DND-41 (cell line): ENCODE results near the gene VIT.

Experiments
- ATAC-seq: fragments of 200-7000 bp; cut with Tn5 transposase; 3 replicates; pipeline ENCODE4 v1.9.1; 2021; ENCODE audit warnings: low read depth; ENCODE audit not compliant: insufficient read depth
- DNase-seq: peaks from one replicate; pipeline ENCODE4 v3.0.0-alpha.2; 2020
- H2AFZ ChIP-seq: 2 replicates; pipeline ENCODE4 v1.6.0; 2012; ENCODE audit warnings: low read depth, low read length
- H3K27ac ChIP-seq: 2 replicates; pipeline ENCODE4 v1.5.1; 2012; ENCODE audit warnings: low read length, inconsistent platforms
- H3K27me3 ChIP-seq: fragments of 200-600 bp; sonication (generic); 2 replicates; pipeline ENCODE4 v1.6.0; 2012; ENCODE audit warnings: low read length, mild to moderate bottlenecking, inconsistent platforms; ENCODE audit not compliant: insufficient read depth, poor library complexity
- H3K36me3 ChIP-seq: 2 replicates; pipeline ENCODE4 v1.5.1; 2012; ENCODE audit warnings: low read length, inconsistent platforms; ENCODE audit not compliant: insufficient read depth
- H3K4me1 ChIP-seq: 2 replicates; pipeline ENCODE4 v1.5.1; 2012; ENCODE audit warnings: mild to moderate bottlenecking, low read length; ENCODE audit not compliant: insufficient read depth
- H3K4me2 ChIP-seq: 2 replicates; pipeline ENCODE4 v1.6.0; 2012; ENCODE audit warnings: mild to moderate bottlenecking, moderate library complexity, low read length, inconsistent platforms; ENCODE audit not compliant: insufficient read depth
- H3K4me3 ChIP-seq, 2 experiments: fragments of 200-600 bp in 1 of 2; shearing (Covaris generic) in 1 of 2; 2 replicates each; pipeline ENCODE4 v1.5.1; 2012 to 2016; ENCODE audit warnings: inconsistent platforms in 2 of 2, low read length in 2 of 2, mild to moderate bottlenecking in 2 of 2, low read depth in 1 of 2, moderate library complexity in 1 of 2
- H3K79me2 ChIP-seq: 2 replicates; pipeline ENCODE4 v1.6.0; 2012; ENCODE audit warnings: low read length, inconsistent platforms; ENCODE audit not compliant: insufficient read depth
- H3K9ac ChIP-seq: 2 replicates; pipeline ENCODE4 v1.6.0; 2012; ENCODE audit warnings: low read depth, mild to moderate bottlenecking, inconsistent platforms, low read length, moderate library complexity
- H3K9me3 ChIP-seq: 2 replicates; pipeline ENCODE4 v1.5.1; 2012; ENCODE audit warnings: low read length, moderate library complexity, mild to moderate bottlenecking, inconsistent platforms; ENCODE audit not compliant: insufficient read depth, severe bottlenecking
- H4K20me1 ChIP-seq: 2 replicates; pipeline ENCODE4 v1.6.0; 2012; ENCODE audit warnings: low read length; ENCODE audit not compliant: insufficient read depth
- EZH2 ChIP-seq: IDR thresholded peaks from 3 replicates; pipeline ENCODE4 v1.6.1; 2012; ENCODE audit warnings: borderline replicate concordance, low read depth, mild to moderate bottlenecking, moderate library complexity, low read length, inconsistent platforms; ENCODE audit not compliant: severe bottlenecking
- TF ChIP-seq, protein P1 (sequence below): IDR thresholded peaks from 2 replicates; pipeline ENCODE4 v1.5.1; 2012; ENCODE audit warnings: borderline replicate concordance, low read length, moderate library complexity, mild to moderate bottlenecking; ENCODE audit not compliant: poor library complexity, severe bottlenecking; ENCODE audit errors: extremely low read depth

Gene VIT

DNA sequence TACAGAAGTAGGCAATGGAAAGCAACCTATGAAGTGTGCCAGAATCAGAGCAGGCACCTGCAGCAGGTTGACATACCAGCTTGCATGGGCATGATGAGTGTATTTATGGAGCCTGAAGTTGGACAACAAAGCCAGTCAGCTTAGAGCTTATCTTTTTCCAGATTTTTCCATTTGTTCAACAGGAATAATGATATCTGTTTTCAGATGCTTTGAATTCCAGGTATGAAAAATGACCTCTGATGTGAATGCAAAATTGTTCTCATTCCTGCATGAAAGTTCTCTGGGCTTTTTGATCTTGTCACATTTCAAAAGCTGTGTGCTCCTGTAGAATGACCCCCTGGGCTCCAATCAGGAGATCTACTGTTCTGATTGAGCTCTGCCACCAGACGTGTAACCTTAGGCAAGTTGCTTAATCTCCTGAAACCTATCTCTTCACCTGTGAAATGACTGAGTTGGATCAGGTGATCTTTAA, 38.2 kb upstream of the VIT start:
- DNase-seq (no peak), ATAC-seq (no peak)
- H4K20me1 ChIP-seq = no peaks in the 10 kb centered on the region
- H3K4me3 ChIP-seq = no peak overlapping the region
- TF ChIP-seq EZH2 = no peak
- TF ChIP-seq, protein P1, sequence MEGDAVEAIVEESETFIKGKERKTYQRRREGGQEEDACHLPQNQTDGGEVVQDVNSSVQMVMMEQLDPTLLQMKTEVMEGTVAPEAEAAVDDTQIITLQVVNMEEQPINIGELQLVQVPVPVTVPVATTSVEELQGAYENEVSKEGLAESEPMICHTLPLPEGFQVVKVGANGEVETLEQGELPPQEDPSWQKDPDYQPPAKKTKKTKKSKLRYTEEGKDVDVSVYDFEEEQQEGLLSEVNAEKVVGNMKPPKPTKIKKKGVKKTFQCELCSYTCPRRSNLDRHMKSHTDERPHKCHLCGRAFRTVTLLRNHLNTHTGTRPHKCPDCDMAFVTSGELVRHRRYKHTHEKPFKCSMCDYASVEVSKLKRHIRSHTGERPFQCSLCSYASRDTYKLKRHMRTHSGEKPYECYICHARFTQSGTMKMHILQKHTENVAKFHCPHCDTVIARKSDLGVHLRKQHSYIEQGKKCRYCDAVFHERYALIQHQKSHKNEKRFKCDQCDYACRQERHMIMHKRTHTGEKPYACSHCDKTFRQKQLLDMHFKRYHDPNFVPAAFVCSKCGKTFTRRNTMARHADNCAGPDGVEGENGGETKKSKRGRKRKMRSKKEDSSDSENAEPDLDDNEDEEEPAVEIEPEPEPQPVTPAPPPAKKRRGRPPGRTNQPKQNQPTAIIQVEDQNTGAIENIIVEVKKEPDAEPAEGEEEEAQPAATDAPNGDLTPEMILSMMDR = no peak
- H3K27ac ChIP-seq = no peak overlapping the region
- H3K79me2 ChIP-seq = no peaks in the 10 kb centered on the region
- H3K4me1 ChIP-seq = no peaks in the 10 kb centered on the region
- H3K9ac ChIP-seq = no peak overlapping the region
- H3K4me2 ChIP-seq = no peak overlapping the region
- H3K36me3 ChIP-seq = no peaks in the 10 kb centered on the region
- no peaks in the 10 kb centered on the region for H3K9me3 ChIP-seq
- no peak overlapping the region for H2AFZ ChIP-seq
- H3K27me3 ChIP-seq = peaks cover 3% of the 10 kb centered on the region

DNA sequence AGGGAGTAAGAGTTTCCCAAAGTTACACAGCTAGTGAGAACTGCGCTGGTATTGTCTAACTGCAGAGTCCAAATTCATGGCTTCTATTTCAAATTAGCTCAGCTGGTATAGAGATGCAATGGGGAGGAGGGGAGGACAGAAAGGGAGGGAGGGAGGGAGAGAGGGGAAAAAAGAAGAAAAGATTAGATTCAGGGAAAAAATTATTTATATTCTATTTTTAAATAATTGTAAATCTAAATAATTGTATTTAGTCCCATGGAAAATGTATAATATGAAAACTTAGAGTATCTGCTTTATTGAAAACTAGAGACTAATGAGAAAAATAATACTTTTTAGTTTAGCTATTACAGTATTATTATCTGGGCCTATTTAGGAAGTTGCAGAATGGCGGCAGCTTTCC, 37.3 kb upstream of the VIT start:
- Histone ChIP-seq H3K9ac (no peak overlapping the region), H3K4me2 (no peak overlapping the region), H3K79me2 (no peaks in the 10 kb centered on the region), H3K27ac (no peak overlapping the region), H3K27me3 (peaks cover 10% of the 10 kb centered on the region), H3K36me3 (no peaks in the 10 kb centered on the region), H4K20me1 (no peaks in the 10 kb centered on the region), H3K4me1 (no peaks in the 10 kb centered on the region), H2AFZ (no peak overlapping the region), H3K4me3 (no peak overlapping the region), H3K9me3 (no peaks in the 10 kb centered on the region)
- DNase-seq = no peak
- ATAC-seq = no peak
- no peak for TF ChIP-seq EZH2
- TF ChIP-seq, protein P1 = no peak

DNA sequence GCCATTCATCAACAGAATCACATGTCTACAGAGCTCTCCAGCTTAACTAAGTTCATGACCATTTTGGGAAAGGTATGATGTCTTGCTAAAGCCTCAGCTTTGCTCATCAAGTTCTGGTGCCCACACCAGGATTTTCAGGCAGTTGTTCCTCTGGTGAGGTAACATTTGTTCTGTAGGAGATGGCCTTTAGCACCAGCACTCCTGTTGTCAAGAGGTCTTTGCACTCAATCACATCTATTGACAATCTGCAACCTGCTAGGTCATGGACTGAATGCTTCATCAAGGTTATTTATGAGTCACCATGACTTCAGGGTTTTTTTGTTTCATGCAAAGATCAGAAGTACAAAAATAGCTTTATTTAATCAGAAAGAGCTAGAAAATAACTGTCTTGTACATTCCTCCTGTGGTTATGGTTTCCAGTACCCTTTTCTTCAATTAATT, 36.6 kb upstream of the VIT start:
- Histone ChIP-seq H4K20me1 (no peaks in the 10 kb centered on the region), H3K79me2 (no peaks in the 10 kb centered on the region), H3K27me3 (peaks cover 16% of the 10 kb centered on the region), H3K4me3 (no peak overlapping the region), H3K4me2 (no peak overlapping the region), H3K36me3 (no peaks in the 10 kb centered on the region), H3K4me1 (no peaks in the 10 kb centered on the region), H3K9ac (no peak overlapping the region), H3K27ac (no peak overlapping the region), H3K9me3 (no peaks in the 10 kb centered on the region), H2AFZ (no peak overlapping the region)
- ATAC-seq (no peak), DNase-seq (no peak)
- TF ChIP-seq, protein P1 = no peak
- no peak for TF ChIP-seq EZH2

DNA sequence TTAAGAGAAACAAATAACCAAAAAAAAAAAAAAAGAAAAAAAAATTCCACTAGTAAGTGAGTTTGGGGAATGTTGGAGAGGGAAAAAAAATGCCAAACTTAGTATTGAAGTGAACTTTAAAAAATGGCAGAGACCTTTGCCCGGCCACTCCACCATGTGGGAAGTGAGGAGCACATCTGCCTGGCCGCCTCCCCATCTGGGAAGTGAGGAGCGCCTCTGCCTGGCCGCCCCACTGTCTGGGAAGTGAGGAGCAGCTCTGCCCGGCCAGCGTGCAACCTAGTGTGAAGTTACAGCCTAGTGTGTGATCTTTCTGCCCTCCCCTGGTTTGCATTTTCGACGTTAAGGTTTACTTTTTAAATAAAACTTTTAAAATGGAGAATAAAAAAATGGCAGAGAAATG, 33.9 kb upstream of the VIT start:
- Histone ChIP-seq H3K4me1 (no peaks in the 10 kb centered on the region), H3K4me2 (no peak overlapping the region), H3K79me2 (no peaks in the 10 kb centered on the region), H3K27me3 (peaks cover 15% of the 10 kb centered on the region), H3K9me3 (no peaks in the 10 kb centered on the region), H3K4me3 (no peak overlapping the region), H3K36me3 (no peaks in the 10 kb centered on the region), H3K9ac (no peak overlapping the region), H3K27ac (no peak overlapping the region), H2AFZ (no peak overlapping the region), H4K20me1 (no peaks in the 10 kb centered on the region)
- TF ChIP-seq, protein P1 = no peak
- no peak for TF ChIP-seq EZH2
- ATAC-seq (no peak), DNase-seq (no peak)
